ENCODE data around the gene CSGALNACT2. TPM values are rescaled to one million over a fixed set of nuclear protein-coding genes. Genes with fewer than 3 reads are reported as not detected.

The CSGALNACT2 gene
- total and polyA plus RNA-seq, 2 donors (not counting 1 experiment from before 2014, with no cell fraction given), result 10.9 to 24.0 TPM

- CTCF ChIA-PET, result no interaction called here
- Histone ChIP-seq H3K9me3 (ENCODE audit: control extremely low read depth in 1 of 3, control insufficient read depth in 2 of 3, insufficient read depth in 1 of 3, low read length in 2 of 3) (no peaks in the 10 kb centered on the region), H2AFZ (ENCODE audit: insufficient read depth, low read depth, low read length, poor library complexity, severe bottlenecking) (no peak overlapping the region), H3K27me3 (replicated peaks in 1 of 4; ENCODE audit: control extremely low read depth in 1 of 4, control insufficient read depth in 3 of 4, insufficient read depth in 4 of 4, low read length in 3 of 4) (no peaks in the 10 kb centered on the region), H3K9ac (ENCODE audit: low read length) (no peak overlapping the region), H3K79me2 (ENCODE audit: control insufficient read depth, insufficient read depth, low read length) (peaks cover 57% of the 10 kb centered on the region), H4K20me1 (ENCODE audit: control insufficient read depth, insufficient read depth, low read length, poor library complexity, severe bottlenecking) (peaks cover 12% of the 10 kb centered on the region), H3K36me3 (replicated peaks in 1 of 2; ENCODE audit: control extremely low read depth in 1 of 2, control insufficient read depth in 1 of 2, extremely low read depth in 1 of 2, insufficient read depth in 2 of 2, low read length in 1 of 2) (peaks cover 3 to 12% of the 10 kb centered on the region in 2 experiments), H3K27ac (ENCODE audit: low read length in 2 of 2) (no peak overlapping the region), H3K4me1 (ENCODE audit: control insufficient read depth in 2 of 2, insufficient read depth in 2 of 2, low read length in 2 of 2) (peaks cover 8% of the 10 kb centered on the region in 2 donors), H3K4me3 (ENCODE audit: control extremely low read depth in 1 of 5, extremely low read depth in 1 of 5, insufficient read depth in 1 of 5, low read depth in 2 of 5, low read length in 4 of 5) (no peak overlapping the region), H3K4me2 (replicated peaks; ENCODE audit: low read depth, low read length, poor library complexity, severe bottlenecking) (no peak overlapping the region)
- Mint-ChIP-seq H3K27ac (no peak overlapping the region), H3K27me3 (no peaks in the 10 kb centered on the region), H3K4me1 (peaks cover 39% of the 10 kb centered on the region), H3K9me3 (ENCODE audit: insufficient read depth) (no peaks in the 10 kb centered on the region), H3K4me3 (no peak overlapping the region)
- DNase-seq (no peak), ATAC-seq (ENCODE audit: low read depth) (no peak)
- WGBS (ENCODE audit: insufficient coverage), result 89% methylated on average over 4 of the region's 9 CpGs
- TF ChIP-seq CTCF (IDR thresholded peaks at IDR 0.05) (no peak), EZH2 (IDR thresholded peaks at IDR 0.05; ENCODE audit: borderline replicate concordance, insufficient read depth, low read depth, low read length, poor library complexity, severe bottlenecking) (no peak)
- intact Hi-C loops (cut with micrococcal nuclease), result no loop called here
- POLR2A ChIA-PET, result no interaction called here
Measured at GRCh38 chr10:43156590-43157341, 18.5 kb downstream of the CSGALNACT2 start.

DNA sequence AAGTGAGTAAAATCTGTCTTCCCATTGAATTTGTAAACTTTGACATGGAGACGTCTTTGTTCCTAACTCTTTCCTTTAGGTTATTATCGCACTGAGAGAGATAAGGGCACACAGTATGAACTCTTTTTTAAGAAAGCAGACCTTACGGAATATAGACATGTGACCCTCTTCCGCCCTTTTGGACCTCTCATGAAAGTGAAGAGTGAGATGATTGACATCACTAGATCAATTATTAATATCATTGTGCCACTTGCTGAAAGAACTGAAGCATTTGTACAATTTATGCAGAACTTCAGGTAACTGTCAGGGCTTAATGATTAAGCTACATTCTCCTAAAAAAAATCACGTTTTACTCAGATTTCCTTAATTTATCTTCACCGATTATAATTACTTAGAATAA lies 20.4 kb downstream of the CSGALNACT2 start:
- WGBS (ENCODE audit: insufficient coverage), result 100% methylated on average over 2 of the region's 6 CpGs
- CTCF ChIA-PET, result no interaction called here
- H2AFZ ChIP-seq (ENCODE audit: insufficient read depth, low read depth, low read length, poor library complexity, severe bottlenecking), result no peak overlapping the region
- H3K27ac Mint-ChIP-seq, result no peak overlapping the region
- H3K36me3 ChIP-seq (replicated peaks in 1 of 2; ENCODE audit: control extremely low read depth in 1 of 2, control insufficient read depth in 1 of 2, extremely low read depth in 1 of 2, insufficient read depth in 2 of 2, low read length in 1 of 2), result peaks cover 7 to 30% of the 10 kb centered on the region in 2 experiments
- H3K4me3 ChIP-seq (ENCODE audit: control extremely low read depth in 1 of 5, extremely low read depth in 1 of 5, insufficient read depth in 1 of 5, low read depth in 2 of 5, low read length in 4 of 5), result no peak overlapping the region
- H3K9ac ChIP-seq (ENCODE audit: low read length), result no peak overlapping the region
- H3K4me1 ChIP-seq (ENCODE audit: control insufficient read depth in 2 of 2, insufficient read depth in 2 of 2, low read length in 2 of 2), result peaks cover 8% of the 10 kb centered on the region in 2 donors
- peaks cover 5% of the 10 kb centered on the region for H4K20me1 ChIP-seq (ENCODE audit: control insufficient read depth, insufficient read depth, low read length, poor library complexity, severe bottlenecking)
- H3K4me1 Mint-ChIP-seq, result peaks cover 32% of the 10 kb centered on the region
- POLR2A ChIA-PET, result no interaction called here
- ATAC-seq (ENCODE audit: low read depth), result no peak
- H3K9me3 Mint-ChIP-seq (ENCODE audit: insufficient read depth), result no peaks in the 10 kb centered on the region
- H3K27me3 Mint-ChIP-seq, result no peaks in the 10 kb centered on the region
- H3K79me2 ChIP-seq (ENCODE audit: control insufficient read depth, insufficient read depth, low read length), result peaks cover 38% of the 10 kb centered on the region
- no peak for TF ChIP-seq CTCF (IDR thresholded peaks at IDR 0.05)
- TF ChIP-seq EZH2 (IDR thresholded peaks at IDR 0.05; ENCODE audit: borderline replicate concordance, insufficient read depth, low read depth, low read length, poor library complexity, severe bottlenecking), result no peak
- no peak overlapping the region for H3K27ac ChIP-seq (ENCODE audit: low read length in 2 of 2)
- H3K4me3 Mint-ChIP-seq, result no peak overlapping the region
- intact Hi-C loops (cut with micrococcal nuclease), result no loop called here
- H3K4me2 ChIP-seq (replicated peaks; ENCODE audit: low read depth, low read length, poor library complexity, severe bottlenecking), result no peak overlapping the region
- DNase-seq, result no peak
- no peaks in the 10 kb centered on the region for H3K27me3 ChIP-seq (replicated peaks in 1 of 4; ENCODE audit: control extremely low read depth in 1 of 4, control insufficient read depth in 3 of 4, insufficient read depth in 4 of 4, low read length in 3 of 4)
- H3K9me3 ChIP-seq (ENCODE audit: control extremely low read depth in 1 of 3, control insufficient read depth in 2 of 3, insufficient read depth in 1 of 3, low read length in 2 of 3), result no peaks in the 10 kb centered on the region

All from B cell (primary cell).